HFFc6 (cell line): ENCODE results near the gene DOC2A. TPM values are rescaled to one million over a fixed set of nuclear protein-coding genes. Genes with fewer than 3 reads are reported as not detected.
"Not testable (repeated sequence)": the region's sequence is repeated elsewhere in the genome, so short reads cannot be mapped to it uniquely, and the experiment has no call there.

Source experiments
- DNase-seq: peaks from one replicate; pipeline ENCODE4 v3.0.0-alpha.2; 2018
- H3K27ac Mint-ChIP-seq: 2 replicates; pipeline ENCODE4 v1.8.0; 2020; ENCODE audit warnings: mild to moderate bottlenecking, mixed read lengths
- H3K27me3 Mint-ChIP-seq: 2 replicates; pipeline ENCODE4 v1.8.0; 2021; ENCODE audit warnings: mild to moderate bottlenecking, moderate library complexity, mixed read lengths; ENCODE audit not compliant: insufficient read depth
- H3K36me3 Mint-ChIP-seq: 2 replicates; pipeline ENCODE4 v1.8.0; 2021; ENCODE audit warnings: low read depth, mixed read lengths
- H3K4me1 Mint-ChIP-seq: 2 replicates; pipeline ENCODE4 v1.8.0; 2020; ENCODE audit warnings: low read depth, mixed read lengths
- H3K4me3 Mint-ChIP-seq: 2 replicates; pipeline ENCODE4 v1.8.0; 2020; ENCODE audit warnings: mild to moderate bottlenecking, moderate library complexity, mixed read lengths
- H3K9me3 Mint-ChIP-seq: 2 replicates; pipeline ENCODE4 v1.8.0; 2020; ENCODE audit warnings: mild to moderate bottlenecking, mixed read lengths
- total RNA-seq, 6 experiments: library from RNA; stranded (reverse); fragmentation: NEBNext Ultra II Directional; extraction: Animal tissue kit (Norgen Biotek cat#: 25700); gene quantifications; 2 replicates in 1 of 6; 3 replicates in 5 of 6; pipeline ENCODE4 v1.2.3, GENCODE V29; 2021
- TF ChIP-seq, protein P1 (sequence below): fragments of 200-600 bp; sonication (generic); IDR thresholded peaks from 2 replicates; pipeline ENCODE4 v1.5.0; 2021; ENCODE audit warnings: antibody characterized with exemption, mild to moderate bottlenecking

The DOC2A gene
- total RNA-seq, 6 experiments from 2014 or later, result 0.19 to 0.30 TPM; not detected in 4

DNA sequence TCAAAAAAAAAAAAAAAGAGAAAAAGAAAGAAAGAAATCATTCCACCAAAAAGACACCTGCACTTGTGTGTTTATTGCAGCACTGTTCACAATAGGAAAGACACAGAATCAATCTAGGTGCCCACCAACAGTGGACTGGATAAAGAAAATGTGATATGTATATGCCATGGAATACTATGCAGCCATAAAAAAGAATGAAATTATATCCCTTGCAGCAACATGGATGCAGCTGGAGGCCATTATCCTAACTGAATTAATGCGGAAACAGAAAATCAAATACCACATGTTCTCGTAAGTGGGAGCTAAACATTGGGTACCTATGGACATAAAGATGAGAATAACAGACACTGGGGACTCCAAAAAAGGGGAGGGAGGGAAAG is 6.4 kb upstream of the DOC2A start:
- no peaks in the 10 kb centered on the region for H3K36me3 Mint-ChIP-seq
- TF ChIP-seq, protein P1, sequence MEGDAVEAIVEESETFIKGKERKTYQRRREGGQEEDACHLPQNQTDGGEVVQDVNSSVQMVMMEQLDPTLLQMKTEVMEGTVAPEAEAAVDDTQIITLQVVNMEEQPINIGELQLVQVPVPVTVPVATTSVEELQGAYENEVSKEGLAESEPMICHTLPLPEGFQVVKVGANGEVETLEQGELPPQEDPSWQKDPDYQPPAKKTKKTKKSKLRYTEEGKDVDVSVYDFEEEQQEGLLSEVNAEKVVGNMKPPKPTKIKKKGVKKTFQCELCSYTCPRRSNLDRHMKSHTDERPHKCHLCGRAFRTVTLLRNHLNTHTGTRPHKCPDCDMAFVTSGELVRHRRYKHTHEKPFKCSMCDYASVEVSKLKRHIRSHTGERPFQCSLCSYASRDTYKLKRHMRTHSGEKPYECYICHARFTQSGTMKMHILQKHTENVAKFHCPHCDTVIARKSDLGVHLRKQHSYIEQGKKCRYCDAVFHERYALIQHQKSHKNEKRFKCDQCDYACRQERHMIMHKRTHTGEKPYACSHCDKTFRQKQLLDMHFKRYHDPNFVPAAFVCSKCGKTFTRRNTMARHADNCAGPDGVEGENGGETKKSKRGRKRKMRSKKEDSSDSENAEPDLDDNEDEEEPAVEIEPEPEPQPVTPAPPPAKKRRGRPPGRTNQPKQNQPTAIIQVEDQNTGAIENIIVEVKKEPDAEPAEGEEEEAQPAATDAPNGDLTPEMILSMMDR, result no peak
- H3K27ac Mint-ChIP-seq, result no peak overlapping the region
- peaks cover 3% of the 10 kb centered on the region for H3K27me3 Mint-ChIP-seq
- peaks cover 18% of the 10 kb centered on the region for H3K4me1 Mint-ChIP-seq
- H3K4me3 Mint-ChIP-seq, result no peak overlapping the region
- DNase-seq, result no peak
- H3K9me3 Mint-ChIP-seq, result no peaks in the 10 kb centered on the region

DNA sequence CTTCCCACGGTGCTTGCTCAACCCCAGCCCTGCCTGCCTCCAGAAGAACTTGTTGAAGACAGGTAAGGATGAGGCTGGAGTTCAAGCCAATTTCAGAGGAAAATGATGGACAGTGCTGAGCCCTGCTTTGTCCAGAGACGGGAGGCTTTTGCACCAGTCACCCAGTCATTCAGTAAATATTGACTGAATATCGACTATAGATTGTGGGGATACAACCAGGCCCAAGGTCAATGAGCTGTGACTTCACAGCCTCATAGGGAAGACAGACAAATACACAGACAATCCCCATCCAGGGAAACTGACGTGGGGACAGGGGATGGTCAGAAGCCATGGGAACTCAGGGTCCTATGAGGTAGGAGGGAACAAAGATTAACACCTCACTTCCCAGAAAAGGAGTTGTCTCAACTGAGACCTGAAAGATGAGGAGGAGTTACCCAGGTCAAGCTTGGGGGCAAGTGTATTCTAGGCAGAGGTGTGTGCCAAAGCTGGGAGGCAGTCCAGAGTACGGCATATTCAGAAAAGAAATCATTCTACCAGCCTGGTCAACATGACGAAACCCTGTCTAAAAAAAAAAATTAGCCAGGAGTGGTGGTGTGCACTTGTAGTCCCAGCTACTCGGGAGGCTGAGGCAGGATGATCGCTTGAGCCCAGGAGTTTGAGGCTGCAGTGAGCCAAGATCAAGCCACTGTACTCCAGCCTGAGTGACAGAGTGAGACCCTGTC is 5.9 kb upstream of the DOC2A start:
- H3K4me1 Mint-ChIP-seq, result peaks cover 18% of the 10 kb centered on the region
- DNase-seq, result no peak
- no peaks in the 10 kb centered on the region for H3K36me3 Mint-ChIP-seq
- H3K27ac Mint-ChIP-seq, result no peak overlapping the region
- H3K9me3 Mint-ChIP-seq, result no peaks in the 10 kb centered on the region
- TF ChIP-seq, protein P1, result no peak
- H3K27me3 Mint-ChIP-seq, result peaks cover 8% of the 10 kb centered on the region
- no peak overlapping the region for H3K4me3 Mint-ChIP-seq

DNA sequence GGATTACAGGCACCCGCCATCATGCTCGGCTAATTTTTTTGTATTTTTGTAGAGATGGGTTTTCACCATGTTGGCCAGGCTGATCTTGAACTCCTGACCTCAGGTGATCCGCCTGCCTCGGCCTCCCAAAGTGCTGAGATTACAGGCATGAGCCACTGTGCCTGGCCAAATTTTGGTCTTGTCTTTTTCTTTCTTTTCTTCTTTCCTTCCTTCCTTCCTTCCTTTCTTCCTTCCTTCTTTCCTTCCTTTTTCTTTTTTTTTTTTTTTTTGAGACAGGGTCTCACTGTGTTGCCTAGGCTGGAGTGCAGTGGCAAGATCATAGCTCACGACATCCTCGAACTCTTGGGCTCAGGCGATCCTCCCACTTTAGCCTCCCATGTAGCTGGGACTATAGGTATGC is 4.6 kb upstream of the DOC2A start:
- H3K4me1 Mint-ChIP-seq, result peaks cover 13% of the 10 kb centered on the region
- H3K27ac Mint-ChIP-seq, result not testable (repeated sequence)

DNA sequence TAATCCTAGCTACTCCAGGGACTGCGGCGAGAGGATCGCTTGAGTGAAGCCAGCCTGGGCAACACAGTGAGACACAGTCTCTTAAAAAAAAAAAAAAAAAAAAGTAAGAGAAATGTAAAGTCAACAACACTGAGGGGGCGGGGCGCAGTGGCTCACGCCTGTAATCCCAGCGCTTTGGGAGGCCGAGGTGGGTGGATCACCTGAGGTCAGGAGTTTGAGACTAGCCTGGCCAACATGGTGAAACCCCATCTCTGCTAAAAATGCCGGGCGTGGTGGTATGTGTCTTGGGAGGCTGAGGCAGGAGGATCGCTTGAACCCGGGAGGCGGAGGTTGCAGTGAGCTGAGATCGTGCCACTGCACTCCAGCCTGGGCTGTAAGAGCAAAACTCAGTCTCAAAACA is 1.8 kb upstream of the DOC2A start:
- not testable (repeated sequence) for H3K4me3 Mint-ChIP-seq, DNase-seq, H3K4me1 Mint-ChIP-seq, H3K36me3 Mint-ChIP-seq, H3K9me3 Mint-ChIP-seq, H3K27ac Mint-ChIP-seq
- peaks cover 22% of the 10 kb centered on the region for H3K27me3 Mint-ChIP-seq

More for the DNA sequence above, 4.6 kb upstream of the DOC2A start:
- H3K36me3 Mint-ChIP-seq, H3K27me3 Mint-ChIP-seq, H3K9me3 Mint-ChIP-seq, H3K4me3 Mint-ChIP-seq, DNase-seq: not testable (repeated sequence)

DNA sequence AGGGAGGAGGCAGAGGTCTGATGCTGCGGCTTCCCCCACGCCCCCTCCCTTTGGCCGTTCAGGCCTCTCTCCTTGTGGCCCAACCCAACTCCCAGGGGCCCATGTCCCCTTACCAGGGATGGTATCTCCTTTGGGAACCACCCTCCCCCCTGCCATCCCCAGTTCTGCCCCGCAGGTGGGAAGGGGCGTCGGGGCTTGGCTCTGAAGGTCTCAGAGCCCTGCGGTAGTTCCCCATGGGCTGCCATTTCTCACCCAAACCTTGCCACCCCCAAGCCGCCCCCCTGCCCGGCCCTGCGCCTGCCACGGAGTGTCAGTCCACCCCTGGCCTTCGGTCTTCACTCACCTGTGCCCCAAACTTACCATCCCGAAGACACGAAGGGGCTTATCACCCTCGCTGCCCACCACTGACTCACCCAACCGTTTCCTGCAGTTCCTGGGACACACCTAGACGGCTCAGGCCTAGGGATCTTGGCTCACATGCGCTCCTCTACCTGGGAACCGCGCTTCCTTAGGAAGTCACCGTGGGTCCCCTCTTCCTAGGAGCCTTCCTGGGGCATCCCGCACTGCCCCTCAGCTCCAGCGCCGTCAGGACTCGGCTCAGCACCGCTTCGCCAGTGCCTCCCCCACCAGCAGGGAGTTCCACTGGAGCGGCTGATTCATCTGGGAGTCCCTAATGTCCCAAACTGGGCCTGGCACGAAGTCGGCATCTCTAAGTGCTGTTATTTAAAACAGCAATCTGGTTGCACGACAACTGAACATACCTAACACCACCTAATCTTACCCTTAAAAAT is 1.1 kb upstream of the DOC2A start:
- DNase-seq, result no peak
- Mint-ChIP-seq H3K36me3 (no peaks in the 10 kb centered on the region), H3K27me3 (peaks cover 21% of the 10 kb centered on the region)

DNA sequence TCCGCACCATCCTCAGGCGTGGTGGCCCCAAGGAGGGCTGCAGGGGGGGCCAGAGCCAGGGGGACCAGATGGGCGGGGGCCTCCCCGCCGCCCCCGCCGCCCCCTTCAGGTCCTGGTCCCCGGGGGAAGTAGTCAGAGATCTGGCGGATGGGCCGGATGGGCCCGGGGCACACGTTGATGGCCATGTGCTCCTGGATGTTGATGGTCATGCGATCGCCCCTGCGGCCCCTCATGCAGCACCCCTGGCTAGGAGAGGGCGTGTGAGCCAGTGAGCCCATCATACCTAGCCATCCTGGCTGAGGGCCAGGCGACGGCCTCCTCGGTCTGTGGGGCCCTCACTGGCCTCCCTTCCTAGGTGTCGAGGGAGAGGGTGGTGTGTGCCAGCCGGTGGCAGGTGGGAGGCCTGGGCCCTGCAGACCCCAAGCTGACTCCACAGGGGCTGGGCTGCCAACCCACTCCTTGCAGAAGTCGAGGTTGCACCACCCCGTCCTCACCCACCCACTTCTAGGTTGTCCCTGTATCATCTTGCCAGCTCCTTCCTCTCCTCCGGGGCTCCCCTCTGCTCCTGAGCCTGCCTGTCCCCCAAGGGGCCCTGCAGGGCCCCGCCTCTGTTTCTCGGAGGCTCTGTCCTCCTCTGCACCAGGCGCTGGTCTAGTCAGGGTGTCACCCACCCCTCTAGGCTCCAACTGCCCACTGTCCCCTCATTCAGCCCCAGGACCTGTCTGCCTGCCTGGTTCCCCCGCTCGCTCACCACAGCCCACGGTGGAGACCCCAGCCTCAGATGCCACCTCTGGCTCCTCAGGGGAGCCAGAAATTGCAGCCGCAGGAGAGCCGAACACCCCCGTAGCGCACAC is 610 bp downstream of the DOC2A start:
- Mint-ChIP-seq H3K36me3 (no peaks in the 10 kb centered on the region), H3K4me3 (no peak overlapping the region; the same call in 1 of the 2 replicates), H3K27me3 (peaks cover 21% of the 10 kb centered on the region), H3K27ac (no peak overlapping the region), H3K4me1 (no peaks in the 10 kb centered on the region), H3K9me3 (no peaks in the 10 kb centered on the region)
- DNase-seq, result no peak
- TF ChIP-seq, protein P1, result no peak

More for the DNA sequence above, 1.1 kb upstream of the DOC2A start:
- TF ChIP-seq, protein P1, result no peak
- peak overlapping the region; percentile 48 for H3K4me3 Mint-ChIP-seq
- no peaks in the 10 kb centered on the region for H3K4me1 Mint-ChIP-seq
- no peak overlapping the region for H3K27ac Mint-ChIP-seq
- no peaks in the 10 kb centered on the region for H3K9me3 Mint-ChIP-seq
